ENCODE data around the gene WNK2.
A peak's percentile ranks its signal among the peaks of the same experiment; 100 is the strongest.
"Not testable (repeated sequence)": the region's sequence is repeated elsewhere in the genome, so short reads cannot be mapped to it uniquely, and the experiment has no call there.

Gene WNK2

DNA sequence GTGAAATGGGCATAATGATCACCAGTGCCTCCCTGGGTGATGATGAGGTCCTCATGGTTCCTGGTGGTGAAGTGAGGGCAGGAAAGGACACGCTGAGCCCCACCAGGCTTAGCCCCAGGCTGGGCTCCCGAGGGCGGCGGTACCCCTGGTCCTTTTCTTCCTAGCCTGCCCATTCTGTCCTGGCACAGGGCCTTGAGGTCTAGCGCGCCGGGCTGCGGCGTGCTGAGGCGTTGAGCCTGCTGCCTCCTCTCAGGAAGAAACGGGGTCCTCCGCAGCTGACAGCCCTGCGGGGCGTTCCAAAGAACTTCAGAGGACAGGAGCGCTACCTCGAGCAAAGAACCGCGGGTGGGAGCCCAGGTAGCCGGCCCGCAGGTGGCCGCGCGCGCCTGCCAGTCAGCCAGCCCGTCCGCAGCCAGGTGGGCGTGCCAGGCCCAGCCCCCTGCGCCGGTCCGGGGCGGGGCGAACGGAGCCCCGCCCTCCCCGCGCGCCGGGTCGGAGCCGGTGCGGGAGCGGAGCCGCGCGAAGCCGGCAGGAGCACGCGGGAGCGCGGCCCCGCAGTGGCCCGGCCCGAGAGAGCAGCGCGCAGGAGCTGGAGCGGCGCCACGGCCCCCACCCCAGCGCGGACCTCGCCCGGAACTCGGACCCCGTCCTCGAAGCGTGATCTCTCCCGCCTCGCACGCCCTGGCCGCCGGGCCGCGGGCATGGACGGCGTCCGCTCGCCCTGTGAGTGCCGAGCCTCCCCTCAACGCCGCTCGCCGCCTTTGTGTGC, at the start of gene WNK2:
TSS of gene WNK2 (plus strand) at position 477 of the 769 bp plus-strand sequence. CDS start 791 bp downstream, outside the sequence.
- DNase-seq (ENCODE audit: low read depth in 1 of 2, low spot score in 1 of 2): peak; percentile 13 to 32

DNA sequence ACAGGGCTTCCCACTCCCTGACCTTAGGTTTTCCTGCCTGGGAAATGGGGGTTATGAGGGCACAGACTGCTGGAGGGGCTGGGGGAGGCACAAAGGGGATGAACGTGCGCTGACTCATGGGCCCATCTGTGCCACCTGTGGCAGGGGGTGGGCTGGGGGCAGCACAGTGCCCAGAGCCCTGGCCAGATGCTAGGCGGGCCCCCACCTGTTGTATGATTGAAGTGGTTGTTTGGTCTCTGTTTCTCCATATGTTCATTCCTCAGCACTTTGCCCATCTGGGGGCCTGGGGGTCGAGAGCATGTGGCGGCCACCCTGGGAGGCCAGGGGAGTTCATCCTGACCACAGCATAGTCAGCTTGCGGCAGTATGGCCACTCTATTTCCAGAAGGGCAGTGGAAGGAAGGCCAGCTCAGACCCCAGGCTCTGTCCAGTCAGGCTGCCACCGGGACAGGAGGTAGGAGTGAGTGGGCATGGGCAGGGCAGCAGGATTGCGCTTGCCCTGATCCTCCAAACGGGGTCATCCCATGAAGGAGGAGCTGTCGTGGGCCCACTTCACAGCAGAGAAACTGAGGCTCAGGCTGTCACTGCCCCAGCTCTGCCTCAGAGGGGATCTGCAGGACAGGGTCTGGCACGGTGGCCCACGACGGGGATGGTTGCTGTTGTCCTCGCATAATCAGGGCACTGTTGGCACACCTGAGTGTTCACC, 49.0 kb upstream of the WNK2 start:
- DNase-seq (ENCODE audit: low read depth in 1 of 2, low spot score in 1 of 2): no peak

DNA sequence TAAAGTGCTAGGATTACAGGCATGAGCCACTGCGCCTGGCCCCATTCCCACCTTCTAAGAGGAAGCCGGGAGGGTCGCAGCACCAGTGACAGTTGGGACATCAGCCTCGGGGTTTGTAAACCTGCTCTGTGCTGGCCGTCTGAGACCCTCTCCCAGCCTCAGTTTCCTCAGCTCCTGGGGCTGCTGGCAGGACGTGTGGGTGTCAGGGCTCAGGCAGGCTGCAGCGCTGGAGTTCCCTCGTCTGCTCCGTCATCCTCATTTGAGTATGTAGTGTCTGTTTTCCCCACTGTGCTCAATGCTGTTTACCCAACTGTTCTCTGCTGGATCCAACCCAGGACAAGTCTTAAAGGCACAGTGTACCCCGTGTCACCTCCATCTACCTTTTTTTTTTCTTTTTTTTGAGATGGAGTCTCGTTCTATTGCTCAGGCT, 47.9 kb upstream of the WNK2 start:
- DNase-seq (ENCODE audit: low read depth in 1 of 2, low spot score in 1 of 2): no peak

GRCh38 chr9:93137362-93137761, 46.6 kb upstream of the WNK2 start:
- DNase-seq (ENCODE audit: low read depth in 1 of 2, low spot score in 1 of 2): no peak

GRCh38 chr9:93138171-93138764, 45.7 kb upstream of the WNK2 start:
- DNase-seq (ENCODE audit: low read depth in 1 of 2, low spot score in 1 of 2): no peak

DNA sequence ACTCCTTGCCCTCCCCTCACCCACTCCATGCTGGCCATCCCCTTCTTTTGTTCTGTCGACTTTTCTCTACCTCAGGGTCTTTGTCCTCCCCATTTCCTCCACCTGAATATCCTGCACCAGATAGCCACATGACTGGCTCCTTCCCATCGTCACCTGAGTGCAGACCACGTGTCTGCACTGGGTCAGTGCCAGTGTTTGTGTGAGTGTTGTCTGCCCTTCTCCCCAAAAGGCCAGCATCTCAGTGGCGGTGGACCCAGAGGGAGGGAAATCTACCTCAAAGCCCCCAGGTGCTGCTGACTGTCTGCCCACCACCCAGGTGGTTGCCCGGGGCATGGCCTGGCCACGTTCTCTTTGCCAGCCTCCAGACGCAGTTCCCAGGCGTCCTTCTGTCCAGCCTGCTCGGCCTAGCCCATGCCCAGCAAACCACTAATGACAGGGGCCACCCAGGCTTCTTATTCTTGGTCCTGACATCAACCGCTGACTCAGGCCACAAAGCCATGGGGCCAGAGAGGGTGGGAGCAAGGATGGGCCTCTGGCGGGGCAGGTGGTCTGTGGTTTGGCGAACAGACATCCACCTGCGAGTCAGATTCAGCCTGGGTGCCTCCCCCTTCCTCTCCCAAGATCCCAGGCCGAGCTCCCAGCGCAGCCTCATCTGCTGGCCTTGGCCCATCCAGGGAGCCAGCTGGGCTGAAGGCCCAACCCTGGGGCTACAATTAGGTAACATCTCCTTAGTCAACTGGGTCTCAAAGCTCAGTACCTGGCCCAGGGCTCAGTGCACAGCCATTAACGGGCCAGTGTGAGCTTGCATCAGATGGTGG, 44.4 kb upstream of the WNK2 start:
- no peak for DNase-seq (ENCODE audit: low read depth in 1 of 2, low spot score in 1 of 2)

GRCh38 chr9:93141771-93142483, 42.0 kb upstream of the WNK2 start:
- no peak for DNase-seq (ENCODE audit: low read depth in 1 of 2, low spot score in 1 of 2)

- peak in 1 of 2 donors; percentile 51 for DNase-seq (ENCODE audit: low read depth in 1 of 2, low spot score in 1 of 2)
Measured at GRCh38 chr9:93143830-93144530, 40.0 kb upstream of the WNK2 start.

GRCh38 chr9:93146696-93147095, 37.2 kb upstream of the WNK2 start:
- DNase-seq (ENCODE audit: low read depth in 1 of 2, low spot score in 1 of 2): not testable (repeated sequence)

GRCh38 chr9:93147632-93148031, 36.3 kb upstream of the WNK2 start:
- no peak for DNase-seq (ENCODE audit: low read depth in 1 of 2, low spot score in 1 of 2)

GRCh38 chr9:93148721-93149120, 35.2 kb upstream of the WNK2 start:
- no peak for DNase-seq (ENCODE audit: low read depth in 1 of 2, low spot score in 1 of 2)

DNA sequence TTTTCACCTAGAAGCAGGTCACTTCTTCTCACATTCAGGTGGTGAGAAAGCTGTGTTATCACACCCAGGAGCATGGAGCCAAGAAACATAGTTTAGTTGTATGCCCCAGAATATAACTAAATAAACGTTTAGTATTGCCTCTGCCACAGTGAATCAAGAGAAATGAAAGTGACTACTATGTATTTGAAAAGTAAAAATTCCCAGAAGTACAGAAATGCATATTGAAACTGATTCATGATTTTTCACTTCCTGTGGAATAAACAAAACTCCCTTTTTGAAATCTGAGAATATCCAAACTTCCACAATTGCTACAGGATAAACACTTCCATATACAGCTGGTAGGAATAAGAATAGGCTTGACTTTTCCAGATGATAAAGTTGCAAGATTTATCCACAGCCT, 34.6 kb upstream of the WNK2 start:
- no peak for DNase-seq (ENCODE audit: low read depth in 1 of 2, low spot score in 1 of 2)

DNA sequence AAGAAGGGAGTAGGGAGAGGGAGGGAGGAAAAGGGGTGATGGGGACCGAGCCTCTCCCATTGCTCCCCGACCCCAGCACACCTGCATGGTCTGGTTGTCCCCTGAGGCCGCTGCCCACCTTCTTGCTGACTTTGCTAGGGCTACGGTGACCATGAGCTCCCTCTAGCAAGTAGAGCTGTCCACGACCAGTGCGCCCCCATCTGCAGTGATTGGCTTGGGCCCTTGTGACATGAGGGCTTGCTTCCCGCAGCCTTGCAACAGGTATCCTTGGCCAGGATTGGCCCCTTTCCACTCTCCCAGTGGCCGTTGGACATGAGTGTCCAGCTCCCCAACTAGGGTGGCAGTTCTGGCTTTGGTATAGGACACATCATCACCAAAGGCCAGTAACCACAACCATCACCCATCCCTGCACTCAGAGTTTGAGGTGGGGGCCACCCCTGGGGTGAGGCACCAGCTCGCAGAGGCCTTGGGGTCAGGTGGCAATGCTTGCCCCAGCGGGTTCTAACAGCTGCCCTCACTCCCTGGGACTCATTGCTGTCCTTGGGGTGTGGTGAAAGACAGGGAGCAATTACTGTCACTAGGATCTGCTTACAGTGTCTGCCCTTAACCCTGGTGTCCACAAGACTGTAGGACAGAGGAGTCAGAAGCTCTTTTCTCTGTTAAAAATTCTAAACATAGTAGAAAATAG, 32.7 kb upstream of the WNK2 start:
- no peak for DNase-seq (ENCODE audit: low read depth in 1 of 2, low spot score in 1 of 2)

- DNase-seq (ENCODE audit: low read depth in 1 of 2, low spot score in 1 of 2): no peak
Measured at GRCh38 chr9:93154293-93154903, 29.5 kb upstream of the WNK2 start.

DNA sequence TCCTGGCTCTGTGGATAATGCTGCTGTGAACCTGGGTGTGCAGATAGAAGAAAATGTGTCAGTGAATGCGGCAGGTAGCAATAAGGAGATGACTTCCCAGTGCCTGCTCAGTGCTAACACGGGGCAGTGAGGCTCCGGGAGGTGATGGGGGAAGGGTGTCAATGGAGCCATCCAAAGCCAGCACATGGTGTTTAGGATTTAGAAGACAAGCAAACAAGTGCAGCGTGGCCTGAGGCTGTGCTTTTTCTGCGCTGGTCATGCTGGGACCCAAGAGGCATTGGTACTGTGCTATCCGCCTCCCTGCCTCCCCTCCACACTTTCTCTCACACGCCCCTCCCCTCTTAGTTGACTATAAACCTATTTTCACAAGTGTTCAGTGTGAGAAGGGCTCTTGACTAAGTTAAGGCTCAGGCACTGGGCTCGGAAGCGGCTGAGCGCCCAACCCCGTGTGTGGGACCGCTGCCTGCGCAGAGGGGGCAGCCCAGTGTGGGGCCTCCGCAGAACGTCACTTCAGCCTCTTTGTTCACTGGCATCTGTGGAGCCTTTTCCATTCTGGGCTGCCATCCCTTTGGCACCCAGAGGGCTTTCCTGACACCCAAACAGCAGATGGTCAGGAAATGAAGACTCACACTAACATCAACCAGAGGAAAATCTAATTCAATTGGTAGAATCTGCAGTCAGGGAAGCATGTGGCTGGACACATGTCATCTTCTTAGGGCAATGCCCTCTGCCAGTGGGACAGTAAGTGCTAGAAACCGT, 28.0 kb upstream of the WNK2 start:
- DNase-seq (ENCODE audit: low read depth in 1 of 2, low spot score in 1 of 2): no peak

- no peak for DNase-seq (ENCODE audit: low read depth in 1 of 2, low spot score in 1 of 2)
Measured at GRCh38 chr9:93156475-93157008, 27.4 kb upstream of the WNK2 start.

GRCh38 chr9:93159601-93160471, 24.1 kb upstream of the WNK2 start:
- DNase-seq (ENCODE audit: low read depth in 1 of 2, low spot score in 1 of 2): peak; percentile 41 to 68
